Measurements from ENCODE around the gene FAM193B.

Gene FAM193B

DNA sequence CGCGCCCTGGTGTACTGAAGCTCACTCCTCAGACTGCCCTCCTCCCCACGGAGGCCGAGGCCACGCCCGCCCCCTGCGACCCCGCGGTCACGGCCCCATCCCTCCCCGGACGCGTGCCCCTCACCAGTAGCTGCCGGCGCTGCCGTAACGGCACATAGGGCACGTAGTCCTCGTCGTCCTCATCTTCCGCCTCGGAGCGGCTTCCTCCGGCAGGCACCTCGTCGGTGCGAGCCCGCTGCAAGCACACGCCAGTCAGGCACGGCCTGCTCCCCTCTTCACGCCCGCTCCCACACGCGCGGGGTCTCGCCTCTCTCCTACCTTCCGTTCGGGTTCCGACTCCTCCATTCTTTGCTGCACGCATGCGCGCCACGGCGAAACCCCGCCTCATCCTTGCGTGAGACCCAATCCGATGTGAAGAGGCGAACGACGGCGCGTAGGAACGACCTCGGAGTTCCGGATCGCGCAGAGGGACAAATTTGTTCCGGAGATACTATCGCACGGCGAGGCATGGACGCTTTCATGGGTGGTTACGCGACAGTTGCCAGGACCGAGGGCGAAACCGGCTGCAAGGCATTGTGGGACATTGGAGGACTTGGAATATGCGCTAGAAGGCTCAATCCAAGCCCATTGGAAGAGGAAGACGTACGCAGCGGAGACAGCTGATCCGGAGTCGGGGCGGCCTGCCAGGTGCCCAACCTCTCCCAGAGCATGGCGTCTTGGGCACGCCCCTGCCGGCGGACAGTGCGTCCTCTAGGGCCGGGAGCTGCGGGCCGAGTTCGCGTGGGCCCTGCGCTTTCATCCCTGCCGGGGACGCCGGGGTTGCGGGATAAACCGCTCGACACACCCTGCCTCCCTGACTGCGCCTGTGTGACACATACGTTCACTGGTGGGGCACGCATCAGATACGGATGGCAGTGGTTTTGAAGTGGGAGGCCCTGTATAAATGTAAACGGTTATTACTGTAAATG is 37.5 kb downstream of the FAM193B start, which contains the start of gene DDX41:
Gene DDX41, minus strand, starts transcription at position 361 of the 968 bp plus-strand sequence. Its CDS starts 16 bp downstream, at position 345.
- peak within 1 kb of the TSS; percentile 100 for H3K4me3 ChIP-seq
- TF ChIP-seq CTCF (IDR thresholded peaks at IDR 0.05), result no peak

GRCh38 chr5:177515580-177515979 is 38.8 kb downstream of the FAM193B start:
- Histone ChIP-seq H3K27ac (no peak overlapping the region), H3K4me3 (peak overlapping the region; percentile 100)
- no peak for TF ChIP-seq CTCF (IDR thresholded peaks at IDR 0.05)
- DNase-seq (ENCODE audit: low spot score), result peak; percentile 69

More for the DNA sequence above, 37.5 kb downstream of the FAM193B start, which contains the start of gene DDX41:
- peak within 1 kb of the TSS; percentile 63 to 96 for H3K27ac ChIP-seq
- DNase-seq (ENCODE audit: low spot score), result peak; percentile 99

DNA sequence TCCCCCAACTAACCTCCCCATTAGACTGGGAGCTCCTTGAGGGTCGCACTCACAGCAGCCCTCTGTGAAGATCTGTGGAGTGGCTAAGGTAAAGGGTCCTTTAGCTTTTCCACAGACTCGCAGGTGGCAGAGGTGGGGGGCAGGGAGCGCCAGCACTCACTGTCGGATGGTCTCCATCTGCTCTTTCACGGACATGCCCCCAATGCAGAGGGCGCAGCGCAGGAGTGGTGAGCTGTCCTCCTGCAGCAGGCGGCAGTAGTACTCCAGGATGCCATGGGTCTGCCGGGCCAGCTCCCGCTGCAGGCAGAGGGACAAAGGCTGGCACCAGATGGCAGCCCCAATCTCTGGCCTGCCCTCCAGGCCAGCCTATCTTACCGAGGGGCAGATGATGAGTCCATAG is 39.8 kb downstream of the FAM193B start:
- Histone ChIP-seq H3K27ac (no peak overlapping the region), H3K4me3 (no peak overlapping the region)
- no peak for TF ChIP-seq CTCF (IDR thresholded peaks at IDR 0.05)
- no peak for DNase-seq (ENCODE audit: low spot score)

- Histone ChIP-seq H3K4me3 (no peak overlapping the region), H3K27ac (no peak overlapping the region)
- no peak for TF ChIP-seq CTCF (IDR thresholded peaks at IDR 0.05)
- no peak for DNase-seq (ENCODE audit: low spot score)
These were observed 40.9 kb downstream of the FAM193B start for GRCh38 chr5:177513500-177513899.

GRCh38 chr5:177512736-177513380 is 41.5 kb downstream of the FAM193B start:
- DNase-seq (ENCODE audit: low spot score), result peak; percentile 72
- TF ChIP-seq CTCF (IDR thresholded peaks at IDR 0.05), result no peak
- no peak overlapping the region for H3K4me3 ChIP-seq
- H3K27ac ChIP-seq, result no peak overlapping the region

DNA sequence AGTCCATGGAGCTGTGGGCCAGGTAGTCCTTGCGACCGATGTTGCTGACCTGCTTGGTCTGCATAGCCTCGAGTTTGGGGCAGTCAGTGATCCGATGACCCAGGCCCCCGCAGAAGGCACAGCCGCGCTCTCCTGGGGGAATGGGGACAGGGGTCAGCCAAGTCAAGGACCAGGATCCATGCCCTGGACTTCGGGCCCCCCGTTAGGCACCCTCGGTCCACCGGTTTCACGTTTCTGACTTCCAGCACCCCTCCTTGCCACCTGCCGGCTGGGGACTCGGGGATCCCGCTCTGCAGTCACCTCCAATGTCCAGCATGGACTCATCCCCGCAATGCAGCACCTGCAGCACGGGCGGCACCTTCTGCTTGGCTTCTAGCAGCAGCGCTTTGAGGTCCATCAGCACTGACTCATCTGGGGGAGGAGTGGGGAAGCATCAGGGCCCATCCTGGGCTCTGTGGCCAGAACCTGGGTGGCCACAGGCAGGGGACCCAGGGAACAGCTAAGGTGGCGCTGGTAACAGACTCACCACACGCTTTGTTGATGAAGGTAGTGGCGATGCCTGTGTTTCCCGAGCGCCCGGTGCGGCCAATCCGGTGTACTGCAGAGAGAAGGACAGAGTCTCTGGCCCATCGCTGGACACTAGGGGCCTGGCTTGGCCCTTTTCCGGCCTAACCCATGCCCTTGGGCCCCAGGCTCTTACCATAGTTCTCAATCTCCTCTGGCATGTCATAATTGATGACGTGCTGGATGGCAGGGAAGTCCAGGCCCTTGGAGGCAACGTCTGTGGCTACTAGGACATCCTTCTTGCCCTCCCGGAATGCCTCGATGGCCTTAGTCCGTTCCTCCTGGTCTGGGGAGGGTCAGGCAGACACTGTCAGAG is 42.3 kb downstream of the FAM193B start:
- no peak for TF ChIP-seq CTCF (IDR thresholded peaks at IDR 0.05)
- no peak overlapping the region for H3K4me3 ChIP-seq
- DNase-seq (ENCODE audit: low spot score), result peak; percentile 70
- H3K27ac ChIP-seq, result no peak overlapping the region

Data from coronary artery (tissue), 2 donors.